K562 (cell line): Measurements from ENCODE around the gene COX6A1. TPM values are rescaled to one million over a fixed set of nuclear protein-coding genes. Genes with fewer than 3 reads are reported as not detected.

ENCODE experiments used
- BRD9 ChIP-seq: fragments of 450-650 bp; IDR thresholded peaks from 2 replicates; pipeline ENCODE4 v1.6.1; 2018; ENCODE audit warnings: low read depth; ENCODE audit not compliant: partially characterized antibody
- BRF1 ChIP-seq: IDR thresholded peaks from 3 replicates; pipeline ENCODE4 v1.6.1; 2011; ENCODE audit warnings: borderline replicate concordance, mild to moderate bottlenecking; ENCODE audit not compliant: insufficient read length; ENCODE audit errors: extremely low read depth
- CTBP1 ChIP-seq: fragments of 450-650 bp; IDR thresholded peaks from 2 replicates; pipeline ENCODE4 v1.6.1; 2016; ENCODE audit warnings: borderline replicate concordance
- E2F3 ChIP-seq: fragments of 250-450 bp; sonication (Bioruptor Pico); IDR thresholded peaks from 2 replicates; pipeline ENCODE4 v1.4.0; 2020; ENCODE audit warnings: mild to moderate bottlenecking
- ELF4 ChIP-seq: fragments of 450-650 bp; formaldehyde crosslinking; IDR thresholded peaks from 2 replicates; pipeline ENCODE4 v1.4.0; 2022; ENCODE audit warnings: missing genetic modification characterization
- FOXA3 ChIP-seq, 2 experiments: fragments of 450-650 bp in 1 of 2; sonication (generic) in 1 of 2; formaldehyde crosslinking; IDR thresholded peaks in 1 of 2; conservative IDR thresholded peaks in 1 of 2; 2 replicates each; pipeline versions ENCODE4 v1.4.0 to v1.8.0; 2020 to 2022; ENCODE audit warnings: mild to moderate bottlenecking in 2 of 2, missing genetic modification reagents in 1 of 2
- HNRNPK ChIP-seq: fragments of 200-400 bp; formaldehyde crosslinking; IDR thresholded peaks from one replicate; pipeline ENCODE4 v1.6.1; 2018; ENCODE audit warnings: mild to moderate bottlenecking, low read depth, low read length; ENCODE audit not compliant: poor library complexity, severe bottlenecking
- ILK ChIP-seq: fragments of 450-650 bp; IDR thresholded peaks from 2 replicates; pipeline ENCODE4 v1.6.1; 2016; ENCODE audit warnings: missing genetic modification characterization, low read depth, mild to moderate bottlenecking, missing compliant biosample characterization, moderate library complexity, borderline replicate concordance
- KAT8 ChIP-seq: fragments of 450-650 bp; IDR thresholded peaks from 2 replicates; pipeline ENCODE4 v1.6.1; 2016; ENCODE audit warnings: low read depth, mild to moderate bottlenecking
- LARP7 ChIP-seq: fragments of 450-650 bp; IDR thresholded peaks from 2 replicates; pipeline ENCODE4 v1.6.1; 2016
- MIER1 ChIP-seq: fragments of 450-650 bp; IDR thresholded peaks from 2 replicates; pipeline ENCODE4 v1.6.1; 2016; ENCODE audit warnings: antibody characterized with exemption, mild to moderate bottlenecking, low read depth
- MYC ChIP-seq, 2 experiments: fragments of 250-450 bp in 1 of 2; sonication (Bioruptor Pico) in 1 of 2; IDR thresholded peaks; 2 replicates each; pipeline versions ENCODE4 v1.5.1 to v1.6.1; 2012 to 2021; ENCODE audit warnings: low read depth in 2 of 2, borderline replicate concordance in 1 of 2, improper control_type of control experiment in 1 of 2, low read length in 1 of 2, mild to moderate bottlenecking in 1 of 2, moderate library complexity in 1 of 2
- NBN ChIP-seq: fragments of 450-650 bp; IDR thresholded peaks from 2 replicates; pipeline ENCODE4 v1.6.1; 2016; ENCODE audit warnings: low read depth, mild to moderate bottlenecking
- PCBP1 ChIP-seq: fragments of 200-400 bp; formaldehyde crosslinking; IDR thresholded peaks from 2 replicates; pipeline ENCODE4 v1.6.1; 2018; ENCODE audit warnings: mild to moderate bottlenecking, low read depth, low read length; ENCODE audit not compliant: poor library complexity, severe bottlenecking
- ZFP36 ChIP-seq: fragments of 150-350 bp; IDR thresholded peaks from 2 replicates; pipeline ENCODE4 v1.6.1; 2018; ENCODE audit warnings: low read length, low read depth; ENCODE audit not compliant: partially characterized antibody
- ZNF140 ChIP-seq: fragments of 250-450 bp; sonication (Bioruptor Pico); IDR thresholded peaks from 2 replicates; pipeline ENCODE4 v1.8.0; 2021; ENCODE audit warnings: moderate library complexity, mild to moderate bottlenecking, inconsistent platforms
- ZNF780A ChIP-seq: fragments of 250-450 bp; sonication (Bioruptor Pico); IDR thresholded peaks from 2 replicates; pipeline ENCODE4 v1.5.0; 2021; ENCODE audit warnings: mild to moderate bottlenecking
- polyA plus RNA-seq, 8 experiments: library from polyadenylated mRNA; depleted of rRNA in 4 of 8; stranded (reverse) in 5 of 8; unstranded in 3 of 8; fragments of >200 nt; fragmentation: Nextera tagmentation in 2 of 8; fragmentation: Illumina TruSeq in 1 of 8; extraction: Ambion mirVana in 2 of 8; extraction: Trizol in 1 of 8; gene quantifications; 2 replicates each; pipeline versions ENCODE4 v1.2.1 to v1.2.3, GENCODE V29; 2011 to 2014; ENCODE audit warnings: inconsistent platforms in 1 of 8, missing spikeins in 1 of 8
- total RNA-seq, 7 experiments: library from RNA; depleted of rRNA in 6 of 7; stranded (reverse); fragments of >200 nt in 6 of 7; fragmentation: Illumina TruSeq in 2 of 7; extraction: Trizol in 2 of 7; gene quantifications; 2 replicates each; pipeline versions ENCODE4 v1.2.1 to v1.2.3, GENCODE V29; 2011 to 2021; ENCODE audit warnings: low replicate concordance in 1 of 7
- TF ChIP-seq, protein P1 (sequence below): fragments of 250-450 bp; sonication (Bioruptor Pico); IDR thresholded peaks from 2 replicates; pipeline ENCODE4 v1.4.0; 2020; ENCODE audit warnings: mild to moderate bottlenecking
- TF ChIP-seq, protein P2 (sequence below): fragments of 450-650 bp; IDR thresholded peaks from 2 replicates; pipeline ENCODE4 v1.6.1; 2016; ENCODE audit warnings: low read depth

Gene COX6A1
- total and polyA plus RNA-seq, 9 of the 15 experiments (the other 6 are each of a cell fraction or from before 2014, with no cell fraction given): 414 to 4,142 (median 931) TPM

DNA sequence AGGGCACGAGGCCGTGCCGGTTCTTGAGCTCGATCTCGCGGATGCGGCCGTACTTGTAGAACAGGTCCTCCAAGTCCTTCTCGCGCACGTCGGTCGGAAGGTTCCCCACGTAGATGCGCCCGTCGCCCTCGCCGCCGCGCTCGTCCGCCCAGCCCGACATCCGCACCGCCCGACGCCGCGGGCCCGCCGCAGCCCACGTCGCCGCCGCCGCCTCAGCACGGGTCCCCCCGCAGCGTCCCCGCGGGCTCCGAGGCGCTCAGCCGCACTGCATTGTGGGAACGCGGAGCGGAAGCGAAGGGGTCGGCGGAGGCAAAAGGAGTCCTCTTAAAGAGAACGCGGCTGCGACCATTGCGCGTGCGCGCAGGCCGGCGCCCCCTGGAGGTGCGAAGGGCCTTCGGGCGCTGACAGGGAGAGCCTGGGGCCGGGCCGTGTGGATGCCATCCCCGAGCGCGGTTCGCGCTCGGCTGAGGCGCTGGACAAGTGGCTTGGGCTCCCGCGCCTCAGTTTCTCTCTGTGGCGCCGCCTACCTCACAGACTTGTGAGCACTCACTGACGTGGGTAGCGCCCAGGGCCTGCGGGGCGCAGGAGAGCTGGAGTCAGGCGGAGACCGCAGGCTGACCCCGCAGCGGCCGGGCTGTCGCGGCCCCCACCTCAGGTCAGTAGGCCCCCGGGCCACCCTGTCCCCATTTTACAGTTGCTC is 31.7 kb downstream of the COX6A1 start, which contains the start of gene SRSF9 (continued):
- no peak for TF ChIP-seq ZFP36
- no peak for TF ChIP-seq FOXA3 (CRISPR knock-in tag; conservative IDR thresholded peaks at IDR 0.05 in 1 of 2, IDR thresholded peaks at IDR 0.05 in 1 of 2)
- TF ChIP-seq ZNF780A (CRISPR knock-in tag): no peak
- TF ChIP-seq MYC (IDR thresholded peaks at IDR 0.05; ENCODE audit: low read depth, low read length): peak; percentile 82
- peak; percentile 49; the same call in 1 of the 2 replicates for TF ChIP-seq MYC (CRISPR knock-in tag; IDR thresholded peaks at IDR 0.05; ENCODE audit: borderline replicate concordance, low read depth)
- TF ChIP-seq, protein P1, sequence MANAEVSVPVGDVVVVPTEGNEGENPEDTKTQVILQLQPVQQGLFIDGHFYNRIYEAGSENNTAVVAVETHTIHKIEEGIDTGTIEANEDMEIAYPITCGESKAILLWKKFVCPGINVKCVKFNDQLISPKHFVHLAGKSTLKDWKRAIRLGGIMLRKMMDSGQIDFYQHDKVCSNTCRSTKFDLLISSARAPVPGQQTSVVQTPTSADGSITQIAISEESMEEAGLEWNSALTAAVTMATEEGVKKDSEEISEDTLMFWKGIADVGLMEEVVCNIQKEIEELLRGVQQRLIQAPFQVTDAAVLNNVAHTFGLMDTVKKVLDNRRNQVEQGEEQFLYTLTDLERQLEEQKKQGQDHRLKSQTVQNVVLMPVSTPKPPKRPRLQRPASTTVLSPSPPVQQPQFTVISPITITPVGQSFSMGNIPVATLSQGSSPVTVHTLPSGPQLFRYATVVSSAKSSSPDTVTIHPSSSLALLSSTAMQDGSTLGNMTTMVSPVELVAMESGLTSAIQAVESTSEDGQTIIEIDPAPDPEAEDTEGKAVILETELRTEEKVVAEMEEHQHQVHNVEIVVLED (CRISPR knock-in tag): peak; percentile 77
- TF ChIP-seq, protein P2, sequence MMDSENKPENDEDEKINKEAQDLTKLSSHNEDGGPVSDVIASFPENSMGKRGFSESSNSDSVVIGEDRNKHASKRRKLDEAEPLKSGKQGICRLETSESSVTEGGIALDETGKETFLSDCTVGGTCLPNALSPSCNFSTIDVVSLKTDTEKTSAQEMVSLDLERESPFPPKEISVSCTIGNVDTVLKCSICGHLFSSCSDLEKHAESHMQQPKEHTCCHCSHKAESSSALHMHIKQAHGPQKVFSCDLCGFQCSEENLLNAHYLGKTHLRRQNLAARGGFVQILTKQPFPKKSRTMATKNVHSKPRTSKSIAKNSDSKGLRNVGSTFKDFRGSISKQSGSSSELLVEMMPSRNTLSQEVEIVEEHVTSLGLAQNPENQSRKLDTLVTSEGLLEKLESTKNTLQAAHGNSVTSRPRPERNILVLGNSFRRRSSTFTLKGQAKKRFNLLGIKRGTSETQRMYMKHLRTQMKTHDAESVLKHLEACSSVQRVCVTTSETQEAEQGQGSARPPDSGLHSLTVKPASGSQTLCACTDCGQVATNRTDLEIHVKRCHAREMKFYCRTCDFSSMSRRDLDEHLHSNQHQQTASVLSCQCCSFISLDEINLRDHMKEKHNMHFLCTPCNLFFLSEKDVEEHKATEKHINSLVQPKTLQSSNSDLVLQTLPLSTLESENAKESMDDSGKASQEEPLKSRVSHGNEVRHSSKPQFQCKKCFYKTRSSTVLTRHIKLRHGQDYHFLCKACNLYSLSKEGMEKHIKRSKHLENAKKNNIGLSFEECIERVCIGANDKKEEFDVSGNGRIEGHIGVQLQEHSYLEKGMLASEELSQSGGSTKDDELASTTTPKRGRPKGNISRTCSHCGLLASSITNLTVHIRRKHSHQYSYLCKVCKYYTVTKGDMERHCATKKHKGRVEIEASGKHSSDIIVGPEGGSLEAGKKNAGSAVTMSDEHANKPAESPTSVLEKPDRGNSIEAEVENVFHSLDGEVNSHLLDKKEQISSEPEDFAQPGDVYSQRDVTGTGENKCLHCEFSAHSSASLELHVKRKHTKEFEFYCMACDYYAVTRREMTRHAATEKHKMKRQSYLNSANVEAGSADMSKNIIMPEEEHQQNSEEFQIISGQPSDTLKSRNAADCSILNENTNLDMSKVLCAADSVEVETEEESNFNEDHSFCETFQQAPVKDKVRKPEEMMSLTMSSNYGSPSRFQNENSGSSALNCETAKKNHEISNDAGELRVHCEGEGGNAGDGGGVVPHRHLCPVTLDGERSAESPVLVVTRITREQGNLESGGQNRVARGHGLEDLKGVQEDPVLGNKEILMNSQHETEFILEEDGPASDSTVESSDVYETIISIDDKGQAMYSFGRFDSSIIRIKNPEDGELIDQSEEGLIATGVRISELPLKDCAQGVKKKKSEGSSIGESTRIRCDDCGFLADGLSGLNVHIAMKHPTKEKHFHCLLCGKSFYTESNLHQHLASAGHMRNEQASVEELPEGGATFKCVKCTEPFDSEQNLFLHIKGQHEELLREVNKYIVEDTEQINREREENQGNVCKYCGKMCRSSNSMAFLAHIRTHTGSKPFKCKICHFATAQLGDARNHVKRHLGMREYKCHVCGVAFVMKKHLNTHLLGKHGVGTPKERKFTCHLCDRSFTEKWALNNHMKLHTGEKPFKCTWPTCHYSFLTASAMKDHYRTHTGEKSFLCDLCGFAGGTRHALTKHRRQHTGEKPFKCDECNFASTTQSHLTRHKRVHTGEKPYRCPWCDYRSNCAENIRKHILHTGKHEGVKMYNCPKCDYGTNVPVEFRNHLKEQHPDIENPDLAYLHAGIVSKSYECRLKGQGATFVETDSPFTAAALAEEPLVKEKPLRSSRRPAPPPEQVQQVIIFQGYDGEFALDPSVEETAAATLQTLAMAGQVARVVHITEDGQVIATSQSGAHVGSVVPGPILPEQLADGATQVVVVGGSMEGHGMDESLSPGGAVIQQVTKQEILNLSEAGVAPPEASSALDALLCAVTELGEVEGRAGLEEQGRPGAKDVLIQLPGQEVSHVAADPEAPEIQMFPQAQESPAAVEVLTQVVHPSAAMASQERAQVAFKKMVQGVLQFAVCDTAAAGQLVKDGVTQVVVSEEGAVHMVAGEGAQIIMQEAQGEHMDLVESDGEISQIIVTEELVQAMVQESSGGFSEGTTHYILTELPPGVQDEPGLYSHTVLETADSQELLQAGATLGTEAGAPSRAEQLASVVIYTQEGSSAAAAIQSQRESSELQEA: no peak
- no peak for TF ChIP-seq BRF1
- TF ChIP-seq CTBP1: peak; percentile 88
- no peak for TF ChIP-seq LARP7
- TF ChIP-seq KAT8: no peak
- TF ChIP-seq NBN: no peak
- TF ChIP-seq HNRNPK: no peak
- TF ChIP-seq ZNF140 (CRISPR knock-in tag): no peak
- TF ChIP-seq PCBP1: no peak
- TF ChIP-seq E2F3 (CRISPR knock-in tag): no peak
- no peak for TF ChIP-seq ILK (tag)
- TF ChIP-seq MIER1: no peak
- TF ChIP-seq ELF4 (CRISPR knock-in tag): no peak
- no peak for TF ChIP-seq BRD9
